Measurements from ENCODE around the gene FPGS.

Gene FPGS

GRCh38 chr9:127847833-127848755 lies 45.4 kb downstream of the FPGS start:
- ATAC-seq (replicated peaks; ENCODE audit: extremely low read depth, poor library complexity, severe bottlenecking) (no peak), DNase-seq (ENCODE audit: low spot score in 2 of 2) (no peak)
- H3K27me3 Mint-ChIP-seq: no peaks in the 10 kb centered on the region
- no peak overlapping the region for H3K4me3 Mint-ChIP-seq
- no peaks in the 10 kb centered on the region for H3K36me3 Mint-ChIP-seq (ENCODE audit: insufficient read depth)
- H3K4me1 Mint-ChIP-seq: peaks cover 9% of the 10 kb centered on the region
- peaks cover 11% of the 10 kb centered on the region for H3K9me3 Mint-ChIP-seq
- peak overlapping the region; percentile 46 for H3K27ac Mint-ChIP-seq (ENCODE audit: low read depth)

GRCh38 chr9:127848756-127849504 lies 46.2 kb downstream of the FPGS start:
- peaks cover 13% of the 10 kb centered on the region for H3K4me1 Mint-ChIP-seq
- DNase-seq (ENCODE audit: low spot score in 2 of 2) (no peak), ATAC-seq (replicated peaks; ENCODE audit: extremely low read depth, poor library complexity, severe bottlenecking) (no peak)
- peaks cover 11% of the 10 kb centered on the region for H3K9me3 Mint-ChIP-seq
- no peak overlapping the region for H3K4me3 Mint-ChIP-seq
- H3K27ac Mint-ChIP-seq (ENCODE audit: low read depth): no peak overlapping the region
- no peaks in the 10 kb centered on the region for H3K36me3 Mint-ChIP-seq (ENCODE audit: insufficient read depth)
- H3K27me3 Mint-ChIP-seq: no peaks in the 10 kb centered on the region

- DNase-seq (ENCODE audit: low spot score in 2 of 2): no peak
- no peak overlapping the region for H3K27ac Mint-ChIP-seq (ENCODE audit: low read depth)
- H3K4me3 Mint-ChIP-seq: no peak overlapping the region
- no peaks in the 10 kb centered on the region for H3K27me3 Mint-ChIP-seq
- H3K36me3 Mint-ChIP-seq (ENCODE audit: insufficient read depth): peaks cover 2% of the 10 kb centered on the region
- H3K9me3 Mint-ChIP-seq: peaks cover 11% of the 10 kb centered on the region
- H3K4me1 Mint-ChIP-seq: peaks cover 16% of the 10 kb centered on the region
- no peak for ATAC-seq (replicated peaks; ENCODE audit: extremely low read depth, poor library complexity, severe bottlenecking)
Measured at GRCh38 chr9:127850286-127850830, 47.7 kb downstream of the FPGS start.

GRCh38 chr9:127852829-127853228 lies 50.1 kb downstream of the FPGS start:
- peaks cover 4% of the 10 kb centered on the region for H3K36me3 Mint-ChIP-seq (ENCODE audit: insufficient read depth)
- no peaks in the 10 kb centered on the region for H3K27me3 Mint-ChIP-seq
- ATAC-seq (replicated peaks; ENCODE audit: extremely low read depth, poor library complexity, severe bottlenecking) (no peak), DNase-seq (ENCODE audit: low spot score in 2 of 2) (no peak)
- peaks cover 25% of the 10 kb centered on the region for H3K4me1 Mint-ChIP-seq
- H3K9me3 Mint-ChIP-seq: peaks cover 11% of the 10 kb centered on the region
- H3K27ac Mint-ChIP-seq (ENCODE audit: low read depth): no peak overlapping the region
- peak overlapping the region; percentile 95 for H3K4me3 Mint-ChIP-seq

- Mint-ChIP-seq H3K27me3 (no peaks in the 10 kb centered on the region), H3K9me3 (peaks cover 11% of the 10 kb centered on the region), H3K4me3 (peak overlapping the region; percentile 95), H3K4me1 (peaks cover 25% of the 10 kb centered on the region), H3K36me3 (ENCODE audit: insufficient read depth) (peaks cover 4% of the 10 kb centered on the region), H3K27ac (ENCODE audit: low read depth) (peak overlapping the region; percentile 95)
- ATAC-seq (replicated peaks; ENCODE audit: extremely low read depth, poor library complexity, severe bottlenecking) (no peak), DNase-seq (ENCODE audit: low spot score in 2 of 2) (no peak)
Measured at GRCh38 chr9:127853312-127854183, 50.9 kb downstream of the FPGS start.

- no peaks in the 10 kb centered on the region for H3K27me3 Mint-ChIP-seq
- H3K4me1 Mint-ChIP-seq: peaks cover 25% of the 10 kb centered on the region
- DNase-seq (ENCODE audit: low spot score in 2 of 2): no peak
- peaks cover 4% of the 10 kb centered on the region for H3K9me3 Mint-ChIP-seq
- H3K27ac Mint-ChIP-seq (ENCODE audit: low read depth): peak within 1 kb of the TSS; percentile 95
- peak within 1 kb of the TSS; percentile 95 for H3K4me3 Mint-ChIP-seq
- peaks cover 4% of the 10 kb centered on the region for H3K36me3 Mint-ChIP-seq (ENCODE audit: insufficient read depth)
- ATAC-seq (replicated peaks; ENCODE audit: extremely low read depth, poor library complexity, severe bottlenecking): peak; percentile 57
Measured at GRCh38 chr9:127854184-127854806, 51.6 kb downstream of the FPGS start, which contains the start of gene ENG. Gene ENG, minus strand, starts transcription at chr9:127854658. Its CDS starts 303 bp downstream, at chr9:127854355.

- H3K36me3 Mint-ChIP-seq (ENCODE audit: insufficient read depth): peaks cover 4% of the 10 kb centered on the region
- no peaks in the 10 kb centered on the region for H3K9me3 Mint-ChIP-seq
- peak overlapping the region; percentile 95 for H3K4me3 Mint-ChIP-seq
- peak overlapping the region; percentile 95 for H3K27ac Mint-ChIP-seq (ENCODE audit: low read depth)
- peaks cover 25% of the 10 kb centered on the region for H3K4me1 Mint-ChIP-seq
- DNase-seq (ENCODE audit: low spot score in 2 of 2) (no peak), ATAC-seq (replicated peaks; ENCODE audit: extremely low read depth, poor library complexity, severe bottlenecking) (no peak)
- H3K27me3 Mint-ChIP-seq: no peaks in the 10 kb centered on the region
Measured at GRCh38 chr9:127854960-127855359, 52.3 kb downstream of the FPGS start.

GRCh38 chr9:127855522-127855921 lies 52.8 kb downstream of the FPGS start:
- no peaks in the 10 kb centered on the region for H3K9me3 Mint-ChIP-seq
- peaks cover 26% of the 10 kb centered on the region for H3K4me1 Mint-ChIP-seq
- ATAC-seq (replicated peaks; ENCODE audit: extremely low read depth, poor library complexity, severe bottlenecking): no peak
- H3K36me3 Mint-ChIP-seq (ENCODE audit: insufficient read depth): peaks cover 4% of the 10 kb centered on the region
- peak overlapping the region; percentile 95 for H3K4me3 Mint-ChIP-seq
- H3K27me3 Mint-ChIP-seq: no peaks in the 10 kb centered on the region
- DNase-seq (ENCODE audit: low spot score in 2 of 2): no peak
- peak overlapping the region; percentile 95 for H3K27ac Mint-ChIP-seq (ENCODE audit: low read depth)

- peak overlapping the region; percentile 95 for H3K27ac Mint-ChIP-seq (ENCODE audit: low read depth)
- no peaks in the 10 kb centered on the region for H3K27me3 Mint-ChIP-seq
- no peak for ATAC-seq (replicated peaks; ENCODE audit: extremely low read depth, poor library complexity, severe bottlenecking)
- no peaks in the 10 kb centered on the region for H3K9me3 Mint-ChIP-seq
- peaks cover 4% of the 10 kb centered on the region for H3K36me3 Mint-ChIP-seq (ENCODE audit: insufficient read depth)
- H3K4me3 Mint-ChIP-seq: peak overlapping the region; percentile 95
- no peak for DNase-seq (ENCODE audit: low spot score in 2 of 2)
- H3K4me1 Mint-ChIP-seq: peaks cover 33% of the 10 kb centered on the region
Measured at GRCh38 chr9:127856094-127856728, 53.5 kb downstream of the FPGS start.

GRCh38 chr9:127856729-127857116 lies 54.0 kb downstream of the FPGS start:
- peak overlapping the region; percentile 95 for H3K27ac Mint-ChIP-seq (ENCODE audit: low read depth)
- H3K9me3 Mint-ChIP-seq: no peaks in the 10 kb centered on the region
- ATAC-seq (replicated peaks; ENCODE audit: extremely low read depth, poor library complexity, severe bottlenecking) (no peak), DNase-seq (ENCODE audit: low spot score in 2 of 2) (no peak)
- H3K36me3 Mint-ChIP-seq (ENCODE audit: insufficient read depth): peaks cover 4% of the 10 kb centered on the region
- no peak overlapping the region for H3K4me3 Mint-ChIP-seq
- peaks cover 29% of the 10 kb centered on the region for H3K4me1 Mint-ChIP-seq
- H3K27me3 Mint-ChIP-seq: no peaks in the 10 kb centered on the region

- peaks cover 29% of the 10 kb centered on the region for H3K4me1 Mint-ChIP-seq
- no peak overlapping the region for H3K27ac Mint-ChIP-seq (ENCODE audit: low read depth)
Measured at GRCh38 chr9:127857278-127857677, 54.6 kb downstream of the FPGS start.

More at GRCh38 chr9:127857278-127857677, 54.6 kb downstream of the FPGS start:
- H3K4me3 Mint-ChIP-seq: no peak overlapping the region
- ATAC-seq (replicated peaks; ENCODE audit: extremely low read depth, poor library complexity, severe bottlenecking): no peak
- DNase-seq (ENCODE audit: low spot score in 2 of 2): no peak
- peaks cover 4% of the 10 kb centered on the region for H3K36me3 Mint-ChIP-seq (ENCODE audit: insufficient read depth)
- no peaks in the 10 kb centered on the region for H3K9me3 Mint-ChIP-seq
- H3K27me3 Mint-ChIP-seq: no peaks in the 10 kb centered on the region
